Muscle layer of colon (tissue), 2 donors: Measurements from ENCODE around the gene STK32A.

Experiments used
- H3K27ac ChIP-seq: one replicate; pipeline ENCODE4 v1.7.0; 2013; ENCODE audit warnings: low read depth, mild to moderate bottlenecking, low read length, moderate library complexity
- H3K27me3 ChIP-seq, 2 donors: one replicate each; pipeline ENCODE4 v1.7.0; 2013; ENCODE audit warnings: low read length in 2 of 2, mild to moderate bottlenecking in 2 of 2; ENCODE audit not compliant: insufficient read depth in 2 of 2, control insufficient read depth in 1 of 2
- H3K36me3 ChIP-seq: one replicate; pipeline ENCODE4 v1.7.0; 2013; ENCODE audit warnings: mild to moderate bottlenecking, low read length; ENCODE audit not compliant: insufficient read depth
- H3K4me1 ChIP-seq: one replicate; pipeline ENCODE4 v1.7.0; 2013; ENCODE audit warnings: mild to moderate bottlenecking, low read length; ENCODE audit not compliant: insufficient read depth
- H3K4me3 ChIP-seq, 2 donors: one replicate each; pipeline ENCODE4 v1.7.0; 2013; ENCODE audit warnings: low read length in 2 of 2, low read depth in 1 of 2, mild to moderate bottlenecking in 1 of 2, moderate library complexity in 1 of 2
- H3K9ac ChIP-seq: one replicate; pipeline ENCODE4 v1.7.0; 2013; ENCODE audit warnings: low read length
- H3K9me3 ChIP-seq: one replicate; pipeline ENCODE4 v1.7.0; 2013; ENCODE audit warnings: mild to moderate bottlenecking, low read length
- donor health status: abdominal sarcoma.
- donor health status: Adenocarcinoma of cecum.

The STK32A gene

GRCh38 chr5:147397616-147398015, 162.8 kb downstream of the STK32A start:
- no peaks in the 10 kb centered on the region for H3K27me3 ChIP-seq
- H3K27ac ChIP-seq = no peak overlapping the region
- H3K9me3 ChIP-seq = no peaks in the 10 kb centered on the region
- no peak overlapping the region for H3K4me3 ChIP-seq
- peaks cover 87% of the 10 kb centered on the region for H3K36me3 ChIP-seq
- H3K4me1 ChIP-seq = no peaks in the 10 kb centered on the region
- H3K9ac ChIP-seq = no peak overlapping the region

- Histone ChIP-seq H3K27ac (no peak overlapping the region), H3K4me3 (no peak overlapping the region), H3K27me3 (no peaks in the 10 kb centered on the region), H3K4me1 (peaks cover 12% of the 10 kb centered on the region), H3K36me3 (peaks cover 87% of the 10 kb centered on the region), H3K9ac (no peak overlapping the region), H3K9me3 (no peaks in the 10 kb centered on the region)
Measured at GRCh38 chr5:147398860-147399259, 164.0 kb downstream of the STK32A start.

GRCh38 chr5:147400126-147400809, 165.4 kb downstream of the STK32A start:
- H3K9me3 ChIP-seq = no peaks in the 10 kb centered on the region
- H3K9ac ChIP-seq = no peak overlapping the region
- no peaks in the 10 kb centered on the region for H3K27me3 ChIP-seq
- no peak overlapping the region for H3K4me3 ChIP-seq
- H3K27ac ChIP-seq = no peak overlapping the region
- peaks cover 87% of the 10 kb centered on the region for H3K36me3 ChIP-seq
- peaks cover 26% of the 10 kb centered on the region for H3K4me1 ChIP-seq

DNA sequence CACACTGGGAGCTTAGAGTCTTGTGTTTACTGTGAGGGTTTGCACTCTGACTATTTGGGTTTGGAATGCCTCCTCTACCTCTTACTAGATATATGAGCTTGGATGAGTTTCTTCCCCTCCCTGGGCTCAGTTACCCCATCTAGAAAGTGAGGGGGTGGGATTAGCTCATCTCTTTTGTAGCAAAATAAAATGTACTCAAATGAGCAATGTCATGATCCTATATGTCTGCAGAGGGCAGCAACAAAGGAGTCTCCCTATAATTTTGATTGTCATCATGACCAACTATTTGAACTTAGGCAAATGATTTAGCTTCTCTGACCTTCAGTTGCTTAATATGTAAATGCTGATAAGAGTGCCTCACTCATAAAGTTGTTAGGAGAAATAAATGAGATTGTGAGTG, 166.1 kb downstream of the STK32A start:
- Histone ChIP-seq H3K9me3 (no peaks in the 10 kb centered on the region), H3K36me3 (peaks cover 87% of the 10 kb centered on the region), H3K27me3 (no peaks in the 10 kb centered on the region), H3K9ac (no peak overlapping the region), H3K4me3 (no peak overlapping the region), H3K4me1 (peaks cover 32% of the 10 kb centered on the region), H3K27ac (no peak overlapping the region)

GRCh38 chr5:147403651-147404640, 169.1 kb downstream of the STK32A start:
- H3K9ac ChIP-seq = peak overlapping the region; percentile 15
- no peaks in the 10 kb centered on the region for H3K9me3 ChIP-seq
- peaks cover 82% of the 10 kb centered on the region for H3K36me3 ChIP-seq
- H3K27me3 ChIP-seq = no peaks in the 10 kb centered on the region
- H3K4me1 ChIP-seq = peaks cover 48% of the 10 kb centered on the region
- peak overlapping the region in 1 of 2 donors; percentile 32 for H3K4me3 ChIP-seq
- H3K27ac ChIP-seq = peak overlapping the region; percentile 40

GRCh38 chr5:147404706-147405105, 169.9 kb downstream of the STK32A start:
- Histone ChIP-seq H3K4me1 (peaks cover 48% of the 10 kb centered on the region), H3K9me3 (no peaks in the 10 kb centered on the region), H3K9ac (no peak overlapping the region), H3K36me3 (peaks cover 82% of the 10 kb centered on the region), H3K4me3 (peak overlapping the region in 1 of 2 donors; percentile 25), H3K27me3 (no peaks in the 10 kb centered on the region), H3K27ac (peak overlapping the region; percentile 40)

GRCh38 chr5:147406636-147407035, 171.8 kb downstream of the STK32A start:
- Histone ChIP-seq H3K27ac (peak overlapping the region; percentile 31), H3K27me3 (no peaks in the 10 kb centered on the region), H3K4me1 (peaks cover 64% of the 10 kb centered on the region), H3K36me3 (peaks cover 79% of the 10 kb centered on the region), H3K9ac (no peak overlapping the region), H3K4me3 (no peak overlapping the region), H3K9me3 (no peaks in the 10 kb centered on the region)

- Histone ChIP-seq H3K27ac (peak overlapping the region; percentile 31), H3K27me3 (no peaks in the 10 kb centered on the region), H3K9me3 (no peaks in the 10 kb centered on the region), H3K9ac (no peak overlapping the region), H3K4me3 (no peak overlapping the region), H3K36me3 (peaks cover 77% of the 10 kb centered on the region), H3K4me1 (peaks cover 70% of the 10 kb centered on the region)
Measured at GRCh38 chr5:147407094-147407681, 172.4 kb downstream of the STK32A start.

GRCh38 chr5:147408980-147409379, 174.2 kb downstream of the STK32A start:
- Histone ChIP-seq H3K36me3 (peaks cover 79% of the 10 kb centered on the region), H3K27ac (no peak overlapping the region), H3K4me1 (peaks cover 73% of the 10 kb centered on the region)

DNA sequence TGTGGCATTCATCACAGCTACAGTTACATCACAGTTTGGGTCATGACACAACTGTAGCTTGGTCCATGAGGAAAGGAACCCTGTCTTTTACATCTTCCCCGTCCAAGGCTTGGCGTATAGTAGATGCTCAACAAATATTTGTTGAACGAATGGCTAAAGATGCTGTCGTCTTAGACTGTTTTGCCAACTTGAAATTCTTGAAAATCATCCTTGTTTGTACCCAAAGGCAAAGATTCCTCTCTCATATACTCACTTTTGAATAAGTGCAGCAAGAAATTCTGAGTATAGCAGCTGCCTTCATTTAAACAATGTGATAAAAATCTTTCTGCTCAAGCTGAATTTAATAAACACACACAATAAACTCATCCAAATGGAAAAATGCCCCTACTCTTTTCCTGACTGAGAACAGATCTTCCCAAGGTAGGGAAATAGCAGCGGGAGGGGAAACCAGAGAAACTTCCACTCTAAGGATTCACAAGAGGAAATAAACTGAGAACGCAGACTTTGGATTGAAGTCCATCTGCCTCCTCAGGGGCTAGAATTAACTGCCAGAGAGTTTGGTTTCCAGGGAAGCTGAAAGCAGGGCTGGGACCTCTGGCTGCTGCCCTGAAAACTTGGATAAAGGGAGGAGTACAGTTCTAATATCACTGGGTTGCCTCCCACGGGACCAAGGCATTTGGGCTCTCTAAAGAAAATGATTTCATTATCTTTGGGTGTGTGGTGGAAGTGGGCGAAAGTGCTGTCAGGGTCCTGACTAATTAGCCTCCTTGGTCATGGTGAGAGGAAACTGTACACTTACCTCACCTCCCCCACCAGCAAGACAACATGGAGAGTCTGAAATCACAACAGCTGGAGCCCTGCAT, 175.9 kb downstream of the STK32A start:
- Histone ChIP-seq H3K4me3 (no peak overlapping the region), H3K27ac (peak overlapping the region; percentile 46), H3K36me3 (peaks cover 81% of the 10 kb centered on the region), H3K9me3 (no peaks in the 10 kb centered on the region), H3K27me3 (no peaks in the 10 kb centered on the region), H3K9ac (no peak overlapping the region), H3K4me1 (peaks cover 66% of the 10 kb centered on the region)

More at GRCh38 chr5:147408980-147409379, 174.2 kb downstream of the STK32A start:
- H3K9ac ChIP-seq = no peak overlapping the region
- H3K27me3 ChIP-seq = no peaks in the 10 kb centered on the region
- no peaks in the 10 kb centered on the region for H3K9me3 ChIP-seq
- no peak overlapping the region for H3K4me3 ChIP-seq
